A549 (cell line): Measurements from ENCODE around the gene MRPL53. TPM values are rescaled to one million over a fixed set of nuclear protein-coding genes. Genes with fewer than 3 reads are reported as not detected.

Source experiments
- ATAC-seq, 2 experiments: fragments of 200-7000 bp in 1 of 2; fragments of >200 bp in 1 of 2; cut with Nextera tagmentation in 1 of 2; cut with Tn5 transposase in 1 of 2; 3 replicates each; pipeline versions ENCODE4 v1.8.0 to v1.9.1; 2018 to 2020; ENCODE audit warnings: mild to moderate bottlenecking in 1 of 2, moderate library complexity in 1 of 2
- CTCF ChIA-PET: fragments of 300-600 bp; sonication (Branson Sonifier 250); formaldehyde crosslinking; extraction: SDS; loops from one replicate; lab custom pipeline; 2021; ENCODE audit warnings: antibody characterized with exemption, inconsistent platforms; lab: Yijun Ruan, JAX
- POLR2A ChIA-PET: fragments of 350-600 bp; formaldehyde crosslinking; extraction: SDS; loops from one replicate; lab custom pipeline; 2021; ENCODE audit warnings: antibody characterized with exemption, inconsistent platforms; lab: Yijun Ruan, JAX
- DNase-seq, 2 experiments: peaks; one replicate each; pipeline versions ENCODE4 v3.0.0 to v3.0.0-alpha.2; 2011 to 2016; ENCODE audit warnings: low read depth in 1 of 2, low spot score in 1 of 2
- FAIRE-seq: peaks from 2 replicates; lab custom pipeline; 2011; peaks lifted over from hg19 to GRCh38; lab: Jason Lieb, UNC
- H3K27ac ChIP-seq, 2 experiments: fragments of >200 bp; sonication (Bioruptor Twin); formaldehyde crosslinking; 3 replicates each; pipeline ENCODE4 v1.5.1; 2016 to 2017
- H3K4me1 ChIP-seq: fragments of >200 bp; sonication (Bioruptor Twin); formaldehyde crosslinking; 3 replicates; pipeline ENCODE4 v1.6.1; 2016
- H3K4me2 ChIP-seq: fragments of >200 bp; sonication (Bioruptor Twin); formaldehyde crosslinking; 3 replicates; pipeline ENCODE4 v1.6.1; 2016
- H3K4me3 ChIP-seq: fragments of >200 bp; sonication (Bioruptor Twin); formaldehyde crosslinking; 3 replicates; pipeline ENCODE4 v1.5.1; 2016
- H3K9me3 ChIP-seq: fragments of >200 bp; sonication (Bioruptor Twin); formaldehyde crosslinking; 3 replicates; pipeline ENCODE4 v1.6.1; 2016
- BHLHE40 ChIP-seq: IDR thresholded peaks from 2 replicates; pipeline ENCODE4 v1.6.1; 2012; ENCODE audit warnings: low read depth, low read length, inconsistent platforms
- CBX2 ChIP-seq: fragments of 200-600 bp; sonication (generic); IDR thresholded peaks from 2 replicates; pipeline ENCODE4 v1.6.1; 2016; ENCODE audit warnings: low read depth, mild to moderate bottlenecking, borderline replicate concordance
- CBX8 ChIP-seq: fragments of 200-600 bp; sonication (generic); IDR thresholded peaks from 2 replicates; pipeline ENCODE4 v1.6.1; 2016
- CEBPB ChIP-seq, 2 experiments: fragments of >200 bp in 1 of 2; sonication (Bioruptor Twin) in 1 of 2; formaldehyde crosslinking in 1 of 2; IDR thresholded peaks; 2 replicates each; pipeline ENCODE4 v1.6.1; 2012 to 2016
- CHD2 ChIP-seq: fragments of 150-350 bp; IDR thresholded peaks from 2 replicates; pipeline ENCODE4 v1.6.1; 2014; ENCODE audit warnings: low read length; ENCODE audit not compliant: partially characterized antibody
- E2F6 ChIP-seq: IDR thresholded peaks from 2 replicates; pipeline ENCODE4 v1.6.1; 2012; ENCODE audit warnings: low read depth, borderline replicate concordance
- EHMT2 ChIP-seq: fragments of 200-600 bp; sonication (generic); IDR thresholded peaks from 2 replicates; pipeline ENCODE4 v1.6.1; 2016; ENCODE audit warnings: antibody characterized with exemption, low read depth, mild to moderate bottlenecking, moderate library complexity
- ELK1 ChIP-seq: fragments of 150-350 bp; IDR thresholded peaks from 2 replicates; pipeline ENCODE4 v1.6.1; 2014; ENCODE audit warnings: low read depth, mild to moderate bottlenecking, low read length
- EP300 ChIP-seq, 2 experiments: fragments of >200 bp; sonication (Bioruptor Twin); formaldehyde crosslinking; IDR thresholded peaks; 2 replicates in 1 of 2; 3 replicates in 1 of 2; pipeline ENCODE4 v1.6.1; 2016 to 2017
- FOSB ChIP-seq: fragments of 250-450 bp; sonication (Bioruptor Pico); IDR thresholded peaks from 2 replicates; pipeline ENCODE4 v1.5.0; 2020; ENCODE audit warnings: mild to moderate bottlenecking, moderate library complexity
- GATA3 ChIP-seq: IDR thresholded peaks from 2 replicates; pipeline ENCODE4 v1.6.1; 2012; ENCODE audit warnings: borderline replicate concordance
- HDAC2 ChIP-seq: fragments of 200-600 bp; sonication (generic); IDR thresholded peaks from 2 replicates; pipeline ENCODE4 v1.6.1; 2016
- HMGXB4 ChIP-seq: fragments of 250-450 bp; sonication (Bioruptor Pico); IDR thresholded peaks from 2 replicates; pipeline ENCODE4 v1.5.0; 2021; ENCODE audit warnings: mild to moderate bottlenecking, moderate library complexity, borderline replicate concordance
- HOXB13 ChIP-seq: fragments of 250-450 bp; sonication (Bioruptor Pico); IDR thresholded peaks from 2 replicates; pipeline ENCODE4 v1.5.0; 2020; ENCODE audit warnings: low read depth, mild to moderate bottlenecking, moderate library complexity
- HOXB5 ChIP-seq: fragments of 250-450 bp; sonication (Bioruptor Pico); IDR thresholded peaks from 2 replicates; pipeline ENCODE4 v1.5.0; 2020; ENCODE audit warnings: mild to moderate bottlenecking, moderate library complexity
- JUNB ChIP-seq: fragments of >200 bp; sonication (Bioruptor Twin); formaldehyde crosslinking; IDR thresholded peaks from 2 replicates; pipeline ENCODE4 v1.6.1; 2016
- KDM5A ChIP-seq: fragments of 200-600 bp; sonication (generic); IDR thresholded peaks from 2 replicates; pipeline ENCODE4 v1.6.1; 2016; ENCODE audit warnings: antibody characterized with exemption, mild to moderate bottlenecking
- MAFK ChIP-seq: fragments of 450-650 bp; IDR thresholded peaks from 2 replicates; pipeline ENCODE4 v1.6.1; 2014; ENCODE audit not compliant: partially characterized antibody
- MAX ChIP-seq: IDR thresholded peaks from 2 replicates; pipeline ENCODE4 v1.6.1; 2012
- MAZ ChIP-seq: fragments of 150-350 bp; IDR thresholded peaks from 2 replicates; pipeline ENCODE4 v1.6.1; 2014; ENCODE audit warnings: antibody characterized with exemption, low read depth, low read length, borderline replicate concordance
- MYC ChIP-seq: IDR thresholded peaks from 2 replicates; pipeline ENCODE4 v1.6.1; 2012; ENCODE audit warnings: mild to moderate bottlenecking, inconsistent platforms, low read length, improper control_type of control experiment, borderline replicate concordance
- NFE2L2 ChIP-seq: fragments of 150-350 bp; conservative IDR thresholded peaks from 2 replicates; pipeline ENCODE4 v1.6.1; 2014; ENCODE audit warnings: low read length
- NPAS2 ChIP-seq: fragments of 250-450 bp; sonication (Bioruptor Pico); IDR thresholded peaks from 2 replicates; pipeline ENCODE4 v1.8.0; 2022; ENCODE audit warnings: mild to moderate bottlenecking, moderate library complexity, borderline replicate concordance
- PBX3 ChIP-seq: IDR thresholded peaks from 2 replicates; pipeline ENCODE4 v1.6.1; 2012
- RAD21 ChIP-seq, 2 experiments: fragments of >200 bp in 1 of 2; sonication (Bioruptor Twin) in 1 of 2; formaldehyde crosslinking in 1 of 2; IDR thresholded peaks in 1 of 2; conservative IDR thresholded peaks in 1 of 2; 2 replicates in 1 of 2; 3 replicates in 1 of 2; pipeline ENCODE4 v1.6.1; 2012 to 2018; ENCODE audit warnings: inconsistent platforms in 1 of 2
- RARB ChIP-seq: fragments of 250-450 bp; sonication (Bioruptor Pico); IDR thresholded peaks from 2 replicates; pipeline ENCODE4 v1.8.0; 2021; ENCODE audit warnings: mild to moderate bottlenecking, moderate library complexity
- REST ChIP-seq: fragments of 200-600 bp; sonication (generic); IDR thresholded peaks from 2 replicates; pipeline ENCODE4 v1.6.1; 2016; ENCODE audit warnings: antibody characterized with exemption, mild to moderate bottlenecking, moderate library complexity
- RFX5 ChIP-seq: fragments of 450-650 bp; IDR thresholded peaks from 2 replicates; pipeline ENCODE4 v1.7.1; 2014; ENCODE audit warnings: antibody characterized with exemption, mild to moderate bottlenecking, moderate library complexity
- SMC3 ChIP-seq: fragments of >200 bp; sonication (Bioruptor Twin); formaldehyde crosslinking; IDR thresholded peaks from 3 replicates; pipeline ENCODE4 v1.6.1; 2018; ENCODE audit warnings: inconsistent platforms
- ZC3H11A ChIP-seq: fragments of 450-650 bp; IDR thresholded peaks from 2 replicates; pipeline ENCODE4 v1.6.1; 2014; ENCODE audit warnings: antibody characterized with exemption, mild to moderate bottlenecking
- WGBS: methylation state at CpG from one replicate; pipeline ENCODE4 v1.1.6; 2017; ENCODE audit errors: missing lambda C conversion rate; 5-methylcytosine and 5-hydroxymethylcytosine counted together
- polyA plus RNA-seq, 4 experiments: library from polyadenylated mRNA; depleted of rRNA in 3 of 4; stranded (reverse); fragments of >200 nt; fragmentation: RNase III in 1 of 4; extraction: RNeasy Plus Mini Kit Qiagen cat#74134 plus additional on column Dnase treatment in 1 of 4; gene quantifications; 2 replicates in 3 of 4; 3 replicates in 1 of 4; pipeline ENCODE4 v1.2.3, GENCODE V29; 2011 to 2017

The MRPL53 gene
- polyA plus RNA-seq, 2 of the 4 experiments (the other 2 are of a cell fraction) = 68.8 to 229 TPM

- H3K27ac ChIP-seq = peak within 1 kb of the TSS; percentile 74 to 87
- TF ChIP-seq PBX3 = peak; percentile 65; the same call in 1 of the 2 replicates
- no peak for TF ChIP-seq BHLHE40
- TF ChIP-seq HOXB5 (CRISPR knock-in tag) = peak; percentile 71; the same call in 1 of the 2 replicates
- peak in 1 of 2 experiments; percentile 39; a peak in 3 of 5 replicates for TF ChIP-seq RAD21 (conservative IDR thresholded peaks at IDR 0.05 in 1 of 2, IDR thresholded peaks at IDR 0.05 in 1 of 2)
- TF ChIP-seq HOXB13 (CRISPR knock-in tag) = no peak
- TF ChIP-seq MAX = peak; percentile 98
- no peak for TF ChIP-seq NFE2L2
- peak; percentile 36; the same call in 1 of the 2 replicates for TF ChIP-seq GATA3
- no peak for TF ChIP-seq CBX8
- no peak for TF ChIP-seq RARB (CRISPR knock-in tag)
- TF ChIP-seq REST = no peak
- TF ChIP-seq FOSB (CRISPR knock-in tag) = no peak
- TF ChIP-seq NPAS2 (CRISPR knock-in tag) = no peak
- peak; percentile 38; the same call in 1 of the 2 replicates for TF ChIP-seq ZC3H11A
- TF ChIP-seq KDM5A = 0 out of 2 replicates have a peak, but pooled peaks have one; percentile 59
- TF ChIP-seq CEBPB (IDR thresholded peaks at IDR 0.05) = peak in 1 of 2 experiments; percentile 54; a peak in 1 of 4 replicates
- TF ChIP-seq CHD2 = peak; percentile 68
- no peak for TF ChIP-seq JUNB
- peak; percentile 78 for TF ChIP-seq MAFK
- 0 out of 2 replicates have a peak, but pooled peaks have one; percentile 55 for TF ChIP-seq HMGXB4 (CRISPR knock-in tag)
- peak; percentile 58; the same call in 1 of the 2 replicates for TF ChIP-seq MAZ
- TF ChIP-seq RFX5 = peak; percentile 25; the same call in 1 of the 2 replicates
- no peak for TF ChIP-seq CBX2
- TF ChIP-seq E2F6 = peak; percentile 70
- TF ChIP-seq EP300 (IDR thresholded peaks at IDR 0.05) = no peak
- TF ChIP-seq HDAC2 = no peak; the same call in 1 of the 2 replicates
- peak; percentile 89 for TF ChIP-seq MYC
- TF ChIP-seq ELK1 = 0 out of 2 replicates have a peak, but pooled peaks have one; percentile 26
- TF ChIP-seq EHMT2 = no peak
- TF ChIP-seq SMC3 = peak; percentile 44
These were observed 17.6 kb downstream of the MRPL53 start, which contains the start of gene INO80B for GRCh38 chr2:74454654-74455511. Gene INO80B, plus strand, starts transcription at chr2:74455087. Its CDS starts 30 bp downstream, at chr2:74455117.

More at GRCh38 chr2:74454654-74455511, 17.6 kb downstream of the MRPL53 start, which contains the start of gene INO80B:
- Histone ChIP-seq H3K4me2 (peak within 1 kb of the TSS; percentile 85), H3K9me3 (no peaks in the 10 kb centered on the region), H3K4me3 (peak within 1 kb of the TSS; percentile 67), H3K4me1 (peaks cover 24% of the 10 kb centered on the region)
- CTCF ChIA-PET = interaction anchor here (0.6 to 4.6 kb wide), 10 partner anchors 12 to 136 kb away, joined by 3 to 25 read pairs (median 4); partner anchors contain the start of genes CCDC142 and TTC31
- peak; percentile 92 to 99 for DNase-seq
- POLR2A ChIA-PET = interaction anchor here (0.7 to 2.2 kb wide), 8 partner anchors 10 to 626 kb away, joined by 3 to 21 read pairs (median 6); partner anchors contain the start of genes CCDC142, DQX1, MOGS and MRPL53
- peak; percentile 92 for FAIRE-seq
- 3% methylated on average over 40 of the region's 40 CpGs for WGBS
- ATAC-seq = peak; percentile 54 to 60
